ENCODE data around the gene HRAS. TPM values are rescaled to one million over a fixed set of nuclear protein-coding genes. Genes with fewer than 3 reads are reported as not detected.

Gene HRAS
- total and polyA plus RNA-seq, 2 of the 8 experiments (the other 6 are each of a cell fraction or from before 2014, with no cell fraction given) = 44.3 to 54.7 TPM

GRCh38 chr11:535519-536454 is at the start of gene HRAS (continued):
- TF ChIP-seq NANOG (IDR thresholded peaks at IDR 0.05; ENCODE audit: insufficient read depth, low read depth, low read length, poor library complexity, severe bottlenecking) (no peak), EZH2 (IDR thresholded peaks at IDR 0.05; ENCODE audit: low read depth, low read length, severe bottlenecking) (no peak), CTCF (IDR thresholded peaks at IDR 0.05; ENCODE audit: control extremely low read depth in 1 of 3, insufficient read depth in 1 of 3, low read depth in 1 of 3, low read length in 3 of 3) (peak in 1 of 3 experiments; percentile 20; a peak in 1 of 4 replicates), SAP30 (IDR thresholded peaks at IDR 0.05; ENCODE audit: insufficient read depth, insufficient replicate concordance, low read length) (no peak), KDM4A (IDR thresholded peaks at IDR 0.05; ENCODE audit: low read depth, low read length, severe bottlenecking) (peak; percentile 86), RAD21 (IDR thresholded peaks at IDR 0.05 in 1 of 2, conservative IDR thresholded peaks at IDR 0.05 in 1 of 2; ENCODE audit: low read depth in 2 of 2, low read length in 2 of 2) (no peak), SP4 (IDR thresholded peaks at IDR 0.05; ENCODE audit: low read length) (no peak), RFX5 (IDR thresholded peaks at IDR 0.05; ENCODE audit: borderline replicate concordance, low read depth, low read length) (no peak), POLR2A (IDR thresholded peaks at IDR 0.05; ENCODE audit: control extremely low read depth in 1 of 2, low read depth in 2 of 2, low read length in 2 of 2) (peak in 1 of 2 experiments; percentile 51; a peak in 1 of 3 replicates), CTBP2 (IDR thresholded peaks at IDR 0.05; ENCODE audit: borderline replicate concordance, insufficient read depth, insufficient read length, low read length) (no peak), TAF7 (optimal IDR thresholded peaks at IDR 0.05; ENCODE audit: borderline replicate concordance, low read depth, low read length) (peak; percentile 42), SIRT6 (IDR thresholded peaks at IDR 0.05; ENCODE audit: low read length) (no peak), SP1 (IDR thresholded peaks at IDR 0.05; ENCODE audit: low read depth, low read length) (peak; percentile 90), ASH2L (IDR thresholded peaks at IDR 0.05; ENCODE audit: low read length) (peak; percentile 20), CEBPB (IDR thresholded peaks at IDR 0.05; ENCODE audit: low read depth, low read length) (no peak), SIX5 (IDR thresholded peaks at IDR 0.05; ENCODE audit: low read depth, low read length) (no peak)

All from H1 (cell line).